ELF-1 (cell line): ENCODE results near the gene TNS4.

Experiments
- DNase-seq: peaks from one replicate; pipeline ENCODE4 v3.0.0-alpha.2; 2016; ENCODE audit warnings: low read depth, low spot score

TNS4 gene

GRCh38 chr17:40517981-40518380 lies 16.6 kb upstream of the TNS4 start:
- no peak for DNase-seq

- DNase-seq, result no peak
Measured at GRCh38 chr17:40517286-40517662, 15.9 kb upstream of the TNS4 start.

GRCh38 chr17:40516581-40517285 lies 15.3 kb upstream of the TNS4 start:
- peak; percentile 47 for DNase-seq

GRCh38 chr17:40515491-40516041 lies 14.1 kb upstream of the TNS4 start:
- no peak for DNase-seq

GRCh38 chr17:40515011-40515410 lies 13.6 kb upstream of the TNS4 start:
- DNase-seq, result no peak

GRCh38 chr17:40514013-40514875 lies 12.8 kb upstream of the TNS4 start:
- no peak for DNase-seq

- no peak for DNase-seq
Measured at GRCh38 chr17:40511667-40512220, 10.3 kb upstream of the TNS4 start.

GRCh38 chr17:40511136-40511535 lies 9.7 kb upstream of the TNS4 start:
- no peak for DNase-seq

GRCh38 chr17:40510328-40510648 lies 8.9 kb upstream of the TNS4 start:
- no peak for DNase-seq

GRCh38 chr17:40509626-40510327 lies 8.4 kb upstream of the TNS4 start:
- no peak for DNase-seq

GRCh38 chr17:40506786-40507185 lies 5.4 kb upstream of the TNS4 start:
- DNase-seq, result no peak

GRCh38 chr17:40503154-40503553 lies 1.7 kb upstream of the TNS4 start:
- DNase-seq, result no peak

GRCh38 chr17:40502716-40503115 lies 1.3 kb upstream of the TNS4 start:
- no peak for DNase-seq

- DNase-seq, result no peak
Measured at GRCh38 chr17:40500709-40501108, 714 bp downstream of the TNS4 start.

GRCh38 chr17:40500190-40500589 lies 1.2 kb downstream of the TNS4 start:
- no peak for DNase-seq

GRCh38 chr17:40499551-40500189 lies 1.8 kb downstream of the TNS4 start:
- DNase-seq, result peak; percentile 79

GRCh38 chr17:40498281-40499084 lies 2.9 kb downstream of the TNS4 start:
- DNase-seq, result no peak

- no peak for DNase-seq
Measured at GRCh38 chr17:40497695-40498094, 3.7 kb downstream of the TNS4 start.

GRCh38 chr17:40496634-40497420 lies 4.6 kb downstream of the TNS4 start:
- DNase-seq, result no peak

GRCh38 chr17:40496170-40496569 lies 5.3 kb downstream of the TNS4 start:
- no peak for DNase-seq
